ENCODE data around the gene MRPL21.

The MRPL21 gene

DNA sequence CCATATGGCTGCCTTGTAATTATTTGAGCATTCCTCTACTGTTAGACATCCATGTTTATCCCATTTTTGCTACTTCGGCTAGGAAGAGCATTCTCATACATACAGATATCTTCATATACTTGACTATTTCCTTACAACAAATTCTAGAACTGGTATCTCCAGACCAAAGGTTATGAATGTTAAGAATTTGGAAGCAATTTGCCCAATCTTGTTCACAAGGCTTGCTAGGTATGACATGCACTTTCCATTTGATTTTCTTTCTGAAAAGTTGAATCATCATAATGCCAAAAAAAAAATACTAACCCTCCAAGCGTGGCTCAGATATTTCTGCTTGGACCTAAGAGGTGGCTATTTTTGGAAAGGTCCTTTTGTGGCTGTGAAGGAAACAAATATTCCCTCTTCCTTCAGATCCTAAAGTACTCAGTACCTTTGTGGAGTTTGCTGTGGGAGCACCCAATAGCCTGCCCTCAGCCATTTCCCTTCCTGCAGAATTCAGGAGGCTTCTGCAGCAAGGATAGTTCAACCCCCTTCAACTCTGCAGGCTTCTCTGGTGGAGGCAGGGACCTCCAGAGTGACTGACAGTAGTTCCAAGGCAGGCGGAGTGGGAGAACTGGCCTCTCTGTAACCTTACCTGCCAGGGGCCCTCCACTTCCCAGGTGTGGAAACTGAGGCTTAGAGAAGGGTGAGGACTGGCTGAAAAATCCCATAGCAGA, 39.9 kb downstream of the MRPL21 start:
- no peak for DNase-seq

DNA sequence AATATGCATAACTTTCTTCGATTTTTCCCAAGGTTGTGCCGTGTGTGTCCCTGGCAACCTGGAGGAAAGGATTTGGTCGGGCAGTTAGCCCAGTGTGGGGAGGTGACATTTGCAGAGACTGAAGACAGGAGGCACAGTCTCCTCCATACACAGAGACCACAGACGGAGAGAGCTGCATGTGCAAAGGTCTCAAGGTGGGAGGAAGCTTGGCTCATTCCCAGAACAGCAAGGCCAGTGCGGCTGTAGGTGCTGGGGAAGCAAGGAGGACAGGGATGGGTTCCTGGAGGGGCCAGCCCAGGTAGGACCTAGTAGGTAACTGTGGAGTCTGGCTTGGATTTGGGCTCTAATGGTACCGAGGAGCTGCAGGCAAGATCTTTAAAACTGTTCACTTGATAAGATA, 41.2 kb downstream of the MRPL21 start:
- DNase-seq = no peak

DNA sequence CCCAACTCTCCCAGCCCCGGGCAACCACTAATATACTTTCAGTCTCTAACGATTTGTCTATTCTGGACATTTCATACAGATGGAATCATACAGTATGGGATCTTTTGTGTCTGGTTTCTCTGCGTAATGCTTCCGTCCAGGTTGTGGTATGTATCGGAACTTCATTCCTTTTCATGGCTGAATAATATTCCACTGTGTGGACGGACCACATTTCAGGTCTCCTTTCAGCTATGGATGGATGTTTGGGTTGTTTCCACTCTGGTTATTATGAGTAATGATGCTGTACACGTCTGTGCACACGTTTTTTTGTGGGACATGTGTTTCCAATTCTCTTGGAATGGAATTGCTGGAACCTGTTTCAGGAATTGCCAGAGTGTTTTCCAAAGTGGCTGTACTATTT, 44.5 kb downstream of the MRPL21 start:
- DNase-seq = no peak

DNA sequence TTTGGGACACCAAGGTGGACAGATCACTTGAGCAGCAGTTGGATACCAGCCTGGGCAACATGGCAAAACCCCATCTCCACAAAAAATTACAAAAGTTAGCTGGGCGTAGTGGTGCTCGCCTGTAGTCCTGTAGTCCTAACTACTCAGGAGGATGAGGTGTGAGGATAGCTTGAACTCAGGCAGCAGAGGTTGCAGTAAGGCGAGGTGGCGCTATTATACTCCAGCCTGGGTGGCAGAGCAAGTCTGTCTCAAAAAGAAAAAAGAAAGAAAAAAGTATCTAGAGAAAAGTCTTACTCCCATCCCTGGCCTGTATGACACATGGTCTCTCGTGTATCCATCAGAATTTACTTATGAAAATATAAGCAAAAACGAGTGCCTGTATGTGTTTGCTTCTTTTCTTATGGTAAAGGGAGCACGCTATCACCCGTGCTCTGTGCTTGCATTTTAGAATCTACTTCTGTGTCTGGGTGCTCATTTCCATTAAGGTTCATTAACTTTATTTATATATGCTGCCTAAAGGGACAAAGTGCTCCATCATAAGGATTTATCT, 46.5 kb downstream of the MRPL21 start:
- DNase-seq = peak; percentile 96 to 97

- DNase-seq = peak in 1 of 2 experiments; percentile 37
Observed at GRCh38 chr11:68856425-68857030, 47.1 kb downstream of the MRPL21 start.

DNA sequence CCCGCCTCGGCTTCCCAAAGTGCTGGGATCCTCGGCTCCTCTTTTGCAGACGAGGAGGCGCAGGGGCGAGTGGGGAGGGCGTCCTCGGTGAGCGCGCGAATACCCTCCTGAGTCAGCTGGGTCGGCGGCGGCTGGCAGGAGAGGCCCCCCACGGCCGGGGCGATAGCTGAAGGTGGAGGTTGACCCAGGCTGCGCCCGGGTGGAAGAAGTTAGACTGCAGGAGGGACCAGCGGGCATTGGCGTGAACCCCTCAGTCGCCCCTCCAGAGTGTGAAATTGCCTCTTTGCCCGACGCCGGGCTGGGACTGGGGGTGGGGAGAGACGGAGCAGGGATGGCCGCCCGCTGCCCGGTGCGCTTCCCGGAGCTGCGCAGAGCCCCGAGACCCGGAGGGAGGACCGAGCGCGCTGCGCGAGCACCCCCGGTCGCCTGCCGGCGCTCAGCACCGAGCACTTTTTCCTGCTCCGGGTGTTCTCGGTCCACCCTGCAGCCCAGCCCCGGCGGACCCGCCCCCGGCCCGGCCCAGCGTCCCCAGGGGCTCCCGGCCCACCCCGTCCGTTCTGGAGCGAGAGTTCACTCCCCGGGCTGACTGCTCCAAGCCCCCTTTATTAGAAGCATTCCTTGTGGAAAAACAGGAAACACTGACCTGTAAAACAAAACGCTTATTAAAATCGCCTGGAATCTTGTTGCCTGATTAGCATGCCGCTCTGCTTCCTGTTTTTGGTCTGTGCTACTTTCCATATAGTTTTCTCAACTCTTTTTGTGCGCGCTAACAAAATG, 48.2 kb downstream of the MRPL21 start:
- peak; percentile 65 to 88 for DNase-seq

- no peak for DNase-seq
Observed at GRCh38 chr11:68854273-68854958, 49.2 kb downstream of the MRPL21 start.

GRCh38 chr11:68852628-68853027, 51.0 kb downstream of the MRPL21 start:
- no peak for DNase-seq

DNA sequence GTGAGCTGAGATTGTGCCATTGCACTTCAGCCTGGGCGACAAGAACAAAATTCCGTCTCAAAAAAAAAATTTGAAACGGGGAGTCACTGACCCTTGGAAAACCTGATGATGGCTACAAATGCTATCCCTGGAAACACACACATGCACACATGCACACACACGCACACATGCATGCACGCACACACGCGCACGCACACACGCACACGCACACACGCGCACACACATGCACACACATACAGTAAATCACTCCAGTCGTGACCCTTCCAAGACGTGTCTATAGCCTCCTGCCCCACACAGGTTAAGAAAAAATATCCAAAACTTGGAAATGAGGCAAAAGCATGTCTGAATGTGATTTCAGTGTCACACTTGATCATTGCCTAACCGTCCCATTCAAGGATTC, 55.2 kb downstream of the MRPL21 start:
- no peak for DNase-seq

- DNase-seq = peak; percentile 89 to 92
Observed at GRCh38 chr11:68847395-68847794, 56.2 kb downstream of the MRPL21 start.

GRCh38 chr11:68845351-68846002, 58.2 kb downstream of the MRPL21 start:
- DNase-seq = peak in 1 of 2 experiments; percentile 46

GRCh38 chr11:68844801-68845200, 58.8 kb downstream of the MRPL21 start:
- DNase-seq = no peak

- DNase-seq = no peak
Observed at GRCh38 chr11:68844376-68844775, 59.3 kb downstream of the MRPL21 start.

DNA sequence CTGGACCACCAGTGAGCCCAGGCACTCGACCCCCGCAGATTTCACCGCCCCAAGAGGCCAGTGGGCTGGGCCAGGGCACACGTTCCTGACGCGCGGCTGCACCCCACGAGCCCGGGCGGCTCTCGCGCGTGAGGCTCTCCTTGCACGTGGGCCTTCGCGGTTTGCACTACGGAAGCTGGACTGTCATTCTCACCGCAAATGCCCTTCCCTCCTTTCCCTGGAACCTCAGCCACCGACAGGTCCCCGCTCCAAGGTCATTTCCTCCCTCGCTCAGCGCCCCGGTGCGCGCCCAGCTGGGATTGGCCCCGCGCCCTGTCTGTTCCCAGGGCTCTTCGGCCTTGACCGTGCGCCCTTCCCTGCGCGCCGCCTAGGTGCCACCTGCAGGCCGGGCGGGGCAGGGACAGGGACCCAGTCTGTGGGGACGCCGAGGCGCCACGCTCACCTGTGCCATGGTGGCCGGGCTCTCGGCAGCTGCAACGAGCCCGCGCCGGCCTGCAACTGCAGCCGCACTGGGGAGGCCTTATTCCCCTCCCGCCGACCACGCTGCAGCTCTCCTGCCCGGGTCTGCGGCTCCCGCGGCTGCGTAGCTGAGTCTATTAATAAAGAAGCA, 59.8 kb downstream of the MRPL21 start:
- DNase-seq = peak; percentile 86 to 97

DNA sequence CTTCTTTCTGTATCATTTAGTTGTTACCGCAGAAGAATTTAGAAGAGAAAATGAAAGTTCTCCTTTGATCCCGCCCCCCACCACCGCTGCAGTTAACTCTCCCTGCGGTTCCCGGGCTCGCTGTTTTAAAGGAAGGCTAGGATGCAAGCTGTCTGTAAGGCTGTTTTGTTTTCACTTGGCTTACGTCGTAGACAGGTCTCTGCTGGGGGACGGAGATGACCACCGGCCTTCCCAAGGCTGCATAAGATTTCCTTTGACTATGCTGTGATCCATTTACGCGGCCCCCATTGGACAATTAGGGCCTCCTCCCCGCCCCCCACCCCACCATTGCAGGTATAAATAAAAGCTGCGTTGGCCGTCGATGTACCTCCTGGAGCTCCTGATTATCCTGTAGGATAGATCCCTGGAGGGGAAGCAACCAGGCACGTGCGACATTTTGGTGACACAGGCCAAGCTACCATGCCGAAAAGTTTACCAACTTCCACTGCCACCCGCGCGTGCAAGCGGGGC, 60.5 kb downstream of the MRPL21 start:
- DNase-seq = peak in 1 of 2 experiments; percentile 32

DNA sequence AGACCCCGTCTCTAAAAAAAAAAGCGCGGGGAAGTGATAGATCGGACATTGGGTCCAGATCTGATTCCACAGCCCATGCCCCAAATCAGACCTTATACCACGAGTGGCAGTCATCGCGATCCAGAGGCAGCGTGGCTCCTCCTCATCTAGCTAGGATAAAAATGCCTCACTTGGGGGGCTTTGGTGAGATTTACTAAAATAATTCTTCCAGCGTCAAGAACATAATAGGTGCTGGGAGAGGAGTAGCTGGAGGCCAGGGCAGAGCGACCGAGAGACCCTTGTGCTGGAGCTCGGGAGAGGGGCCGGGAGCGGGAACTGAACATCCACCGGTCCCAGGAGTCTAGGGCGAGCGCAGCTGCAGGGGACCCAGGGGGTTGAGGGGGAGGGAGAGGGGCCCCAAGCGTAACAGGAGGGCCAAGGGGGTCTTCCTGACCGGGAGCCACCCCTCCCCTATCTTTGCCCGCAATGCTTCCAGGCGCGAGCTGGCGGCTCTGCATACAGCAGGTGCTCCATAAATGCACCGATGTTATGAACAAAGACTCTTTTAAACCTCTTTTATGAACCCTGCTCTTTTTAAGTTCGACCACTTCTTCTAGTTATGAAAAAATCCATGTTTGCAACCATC, 61.1 kb downstream of the MRPL21 start:
- no peak for DNase-seq

DNA sequence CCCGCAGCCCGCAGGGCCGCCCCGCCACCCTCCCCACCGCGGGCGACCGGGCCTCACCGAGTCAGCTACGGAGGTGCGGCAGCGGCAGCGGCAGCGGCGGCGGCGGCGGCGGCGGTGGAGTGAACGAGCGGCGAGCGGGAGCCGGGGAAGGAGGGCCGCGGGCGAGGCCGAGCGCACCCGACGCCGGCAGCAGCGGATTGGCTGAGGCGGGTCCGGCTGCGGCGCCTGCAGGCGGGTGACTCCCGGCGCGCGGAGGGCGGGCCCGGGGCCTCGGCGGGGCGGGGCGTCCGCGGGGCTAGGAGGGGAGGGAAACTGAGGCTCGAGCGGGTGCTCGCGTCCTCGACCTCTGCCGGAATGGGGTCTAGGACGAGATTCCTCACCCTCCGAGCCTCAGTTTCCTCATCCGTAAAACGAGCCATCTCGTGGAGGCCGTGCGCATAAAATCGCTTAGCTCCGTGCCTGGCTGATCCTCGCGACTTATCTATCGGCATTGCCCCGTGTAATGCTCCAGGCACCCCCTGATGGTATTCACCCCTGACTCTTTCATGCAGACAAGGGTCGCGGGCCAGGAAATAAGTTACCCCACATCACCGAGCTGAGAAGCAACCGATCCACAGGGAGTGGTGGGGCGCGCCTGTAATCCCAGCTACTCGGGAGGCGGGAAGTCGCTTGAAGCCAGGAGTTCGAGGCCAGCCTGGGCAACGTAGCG, 61.8 kb downstream of the MRPL21 start, which contains the start of gene CPT1A:
Gene CPT1A (minus strand): TSS at position 199 of the 709 bp plus-strand sequence. CDS start 26,442 bp downstream, outside the sequence.
- peak; percentile 35 to 90 for DNase-seq
